Suprapubic skin (tissue), 4 donors: Measurements from ENCODE around the gene WNT3.

Experiments
- CTCF ChIP-seq, 2 donors: fragments of 200-600 bp in 1 of 2; fragments of 450-650 bp in 1 of 2; sonication (generic) in 1 of 2; IDR thresholded peaks; one replicate each; pipeline ENCODE4 v1.5.1; 2016 to 2019; ENCODE audit warnings: antibody characterized with exemption in 2 of 2, mild to moderate bottlenecking in 1 of 2, moderate library complexity in 1 of 2
- POLR2A ChIP-seq, 2 donors: fragments of 450-650 bp; IDR thresholded peaks; one replicate each; pipeline ENCODE4 v1.6.1; 2017; ENCODE audit warnings: antibody characterized with exemption in 2 of 2, mild to moderate bottlenecking in 2 of 2, moderate library complexity in 2 of 2
- POLR2AphosphoS5 ChIP-seq, 3 donors: sonication (generic); formaldehyde crosslinking; IDR thresholded peaks; one replicate each; pipeline ENCODE4 v1.6.1; 2017; ENCODE audit warnings: antibody characterized with exemption in 3 of 3

DNA sequence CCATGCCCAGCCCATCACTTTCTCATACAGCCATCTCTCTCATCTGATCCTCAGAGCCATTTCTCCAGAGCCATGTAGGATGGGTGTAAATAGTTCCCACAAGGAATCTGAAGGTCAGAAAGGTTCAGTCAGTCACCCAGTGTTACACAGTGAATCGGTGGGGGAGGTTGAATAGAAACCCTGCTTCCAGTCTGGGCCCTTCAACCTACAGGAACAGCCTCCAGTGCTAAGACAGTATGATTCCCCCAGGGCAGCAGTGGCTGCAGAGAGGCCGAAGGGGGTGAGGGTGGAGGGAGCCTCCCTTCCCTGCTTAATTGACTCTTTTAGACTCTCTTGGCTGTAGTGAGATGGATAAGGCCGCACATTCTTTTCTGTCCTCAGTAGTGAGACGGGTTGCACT is 36.5 kb upstream of the WNT3 start:
- TF ChIP-seq POLR2AphosphoS5 (IDR thresholded peaks at IDR 0.05): no peak
- no peak for TF ChIP-seq POLR2A (IDR thresholded peaks at IDR 0.05)
- no peak for TF ChIP-seq CTCF (IDR thresholded peaks at IDR 0.05)
